ENCODE results near the gene USP3. TPM values are rescaled to one million over a fixed set of nuclear protein-coding genes. Genes with fewer than 3 reads are reported as not detected.

The USP3 gene
- total and polyA plus RNA-seq, 2 of the 13 experiments (the other 11 are each of a cell fraction or from before 2014, with no cell fraction given), result 14.3 to 61.2 TPM

GRCh38 chr15:63473999-63474809, 30.2 kb upstream of the USP3 start (continued):
- no peak for TF ChIP-seq ZNF800 (CRISPR knock-in tag; IDR thresholded peaks at IDR 0.05)
- TF ChIP-seq EZH2 (conservative IDR thresholded peaks at IDR 0.05; ENCODE audit: low read depth, low read length), result no peak
- TF ChIP-seq NFKB2 (CRISPR knock-in tag; IDR thresholded peaks at IDR 0.05; ENCODE audit: borderline replicate concordance), result no peak
- peak; percentile 52; the same call in 1 of the 2 replicates for TF ChIP-seq FOXA1 (IDR thresholded peaks at IDR 0.05)
- peak; percentile 91 for TF ChIP-seq FOXA1 (CRISPR knock-in tag; IDR thresholded peaks at IDR 0.05)
- 0 out of 2 replicates have a peak, but pooled peaks have one; percentile 43 for TF ChIP-seq GTF2F1 (IDR thresholded peaks at IDR 0.05; ENCODE audit: low read length)
- TF ChIP-seq BCL6 (CRISPR knock-in tag; IDR thresholded peaks at IDR 0.05), result peak; percentile 93
- peak; percentile 89 for TF ChIP-seq SATB2 (CRISPR knock-in tag; IDR thresholded peaks at IDR 0.05)
- TF ChIP-seq NFE2 (CRISPR knock-in tag; IDR thresholded peaks at IDR 0.05), result no peak
- no peak for TF ChIP-seq ZNF543 (CRISPR knock-in tag; IDR thresholded peaks at IDR 0.05)
- TF ChIP-seq ZFP62 (CRISPR knock-in tag; IDR thresholded peaks at IDR 0.05), result no peak
- TF ChIP-seq ZNF138 (CRISPR knock-in tag; IDR thresholded peaks at IDR 0.05; ENCODE audit: low read depth), result no peak
- no peak for TF ChIP-seq ZNF263 (CRISPR knock-in tag; IDR thresholded peaks at IDR 0.05)
- TF ChIP-seq PBX3 (CRISPR knock-in tag; IDR thresholded peaks at IDR 0.05; ENCODE audit: borderline replicate concordance), result no peak
- TF ChIP-seq ZFP37 (CRISPR knock-in tag; IDR thresholded peaks at IDR 0.05; ENCODE audit: borderline replicate concordance), result 0 out of 2 replicates have a peak, but pooled peaks have one; percentile 53
- TF ChIP-seq HNF1B (CRISPR knock-in tag; IDR thresholded peaks at IDR 0.05), result peak; percentile 93; the same call in 1 of the 2 replicates
- no peak for TF ChIP-seq NBN (conservative IDR thresholded peaks at IDR 0.05)
- TF ChIP-seq, protein P1, sequence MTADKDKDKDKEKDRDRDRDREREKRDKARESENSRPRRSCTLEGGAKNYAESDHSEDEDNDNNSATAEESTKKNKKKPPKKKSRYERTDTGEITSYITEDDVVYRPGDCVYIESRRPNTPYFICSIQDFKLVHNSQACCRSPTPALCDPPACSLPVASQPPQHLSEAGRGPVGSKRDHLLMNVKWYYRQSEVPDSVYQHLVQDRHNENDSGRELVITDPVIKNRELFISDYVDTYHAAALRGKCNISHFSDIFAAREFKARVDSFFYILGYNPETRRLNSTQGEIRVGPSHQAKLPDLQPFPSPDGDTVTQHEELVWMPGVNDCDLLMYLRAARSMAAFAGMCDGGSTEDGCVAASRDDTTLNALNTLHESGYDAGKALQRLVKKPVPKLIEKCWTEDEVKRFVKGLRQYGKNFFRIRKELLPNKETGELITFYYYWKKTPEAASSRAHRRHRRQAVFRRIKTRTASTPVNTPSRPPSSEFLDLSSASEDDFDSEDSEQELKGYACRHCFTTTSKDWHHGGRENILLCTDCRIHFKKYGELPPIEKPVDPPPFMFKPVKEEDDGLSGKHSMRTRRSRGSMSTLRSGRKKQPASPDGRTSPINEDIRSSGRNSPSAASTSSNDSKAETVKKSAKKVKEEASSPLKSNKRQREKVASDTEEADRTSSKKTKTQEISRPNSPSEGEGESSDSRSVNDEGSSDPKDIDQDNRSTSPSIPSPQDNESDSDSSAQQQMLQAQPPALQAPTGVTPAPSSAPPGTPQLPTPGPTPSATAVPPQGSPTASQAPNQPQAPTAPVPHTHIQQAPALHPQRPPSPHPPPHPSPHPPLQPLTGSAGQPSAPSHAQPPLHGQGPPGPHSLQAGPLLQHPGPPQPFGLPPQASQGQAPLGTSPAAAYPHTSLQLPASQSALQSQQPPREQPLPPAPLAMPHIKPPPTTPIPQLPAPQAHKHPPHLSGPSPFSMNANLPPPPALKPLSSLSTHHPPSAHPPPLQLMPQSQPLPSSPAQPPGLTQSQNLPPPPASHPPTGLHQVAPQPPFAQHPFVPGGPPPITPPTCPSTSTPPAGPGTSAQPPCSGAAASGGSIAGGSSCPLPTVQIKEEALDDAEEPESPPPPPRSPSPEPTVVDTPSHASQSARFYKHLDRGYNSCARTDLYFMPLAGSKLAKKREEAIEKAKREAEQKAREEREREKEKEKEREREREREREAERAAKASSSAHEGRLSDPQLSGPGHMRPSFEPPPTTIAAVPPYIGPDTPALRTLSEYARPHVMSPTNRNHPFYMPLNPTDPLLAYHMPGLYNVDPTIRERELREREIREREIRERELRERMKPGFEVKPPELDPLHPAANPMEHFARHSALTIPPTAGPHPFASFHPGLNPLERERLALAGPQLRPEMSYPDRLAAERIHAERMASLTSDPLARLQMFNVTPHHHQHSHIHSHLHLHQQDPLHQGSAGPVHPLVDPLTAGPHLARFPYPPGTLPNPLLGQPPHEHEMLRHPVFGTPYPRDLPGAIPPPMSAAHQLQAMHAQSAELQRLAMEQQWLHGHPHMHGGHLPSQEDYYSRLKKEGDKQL (CRISPR knock-in tag; IDR thresholded peaks at IDR 0.05; ENCODE audit: low read depth), result peak; percentile 90

All from HepG2 (cell line).